ENCODE results near the gene SLC12A7.

The SLC12A7 gene

GRCh38 chr5:1113805-1114586 is 2.1 kb upstream of the SLC12A7 start:
- ChIA-PET CTCF (no interaction called here), POLR2A (no interaction called here)
- TF ChIP-seq CTCF (IDR thresholded peaks at IDR 0.05; ENCODE audit: insufficient read depth, low read length, missing control alignments), result no peak
- DNase-seq (ENCODE audit: low read depth, low spot score), result no peak
- no peak overlapping the region for H3K4me3 ChIP-seq (ENCODE audit: low read depth, low read length)

- no peak for TF ChIP-seq CTCF (IDR thresholded peaks at IDR 0.05; ENCODE audit: insufficient read depth, low read length, missing control alignments)
- CTCF ChIA-PET, result no interaction called here
- no peak overlapping the region for H3K4me3 ChIP-seq (ENCODE audit: low read depth, low read length)
- DNase-seq (ENCODE audit: low read depth, low spot score), result no peak
- POLR2A ChIA-PET, result no interaction called here
These were observed 1.4 kb upstream of the SLC12A7 start for GRCh38 chr5:1113332-1113690.

- ChIA-PET POLR2A (no interaction called here), CTCF (no interaction called here)
- no peak for TF ChIP-seq CTCF (IDR thresholded peaks at IDR 0.05; ENCODE audit: insufficient read depth, low read length, missing control alignments)
- DNase-seq (ENCODE audit: low read depth, low spot score), result no peak
- H3K4me3 ChIP-seq (ENCODE audit: low read depth, low read length), result no peak overlapping the region
These were observed 901 bp upstream of the SLC12A7 start for GRCh38 chr5:1112596-1113331.

- peak overlapping the region; percentile 55 for H3K4me3 ChIP-seq (ENCODE audit: low read depth, low read length)
- TF ChIP-seq CTCF (IDR thresholded peaks at IDR 0.05; ENCODE audit: insufficient read depth, low read length, missing control alignments), result no peak
- DNase-seq (ENCODE audit: low read depth, low spot score), result no peak
- POLR2A ChIA-PET, result no interaction called here
- CTCF ChIA-PET, result no interaction called here
These were observed 579 bp downstream of the SLC12A7 start for GRCh38 chr5:1111241-1111726.

GRCh38 chr5:1110307-1111240 is 1.3 kb downstream of the SLC12A7 start:
- CTCF ChIA-PET, result interaction anchor here (0.6 kb wide), 1 partner anchor 534 kb away, joined by 3 read pairs; no protein-coding TSS in a partner anchor
- no peak for TF ChIP-seq CTCF (IDR thresholded peaks at IDR 0.05; ENCODE audit: insufficient read depth, low read length, missing control alignments)
- DNase-seq (ENCODE audit: low read depth, low spot score), result no peak
- POLR2A ChIA-PET, result no interaction called here
- H3K4me3 ChIP-seq (ENCODE audit: low read depth, low read length), result peak overlapping the region; percentile 55
